Left ventricle myocardium inferior (tissue), 1 donor: Measurements from ENCODE around the gene DTNA. TPM values are rescaled to one million over a fixed set of nuclear protein-coding genes. Genes with fewer than 3 reads are reported as not detected.

ENCODE experiments used
- DNase-seq: peaks from one replicate; pipeline ENCODE4 v3.0.0-alpha.2; 2020
- H3K27ac ChIP-seq: fragments of 200-600 bp; replicated peaks from 2 replicates; pipeline ENCODE4 v1.8.0; 2021
- H3K27me3 ChIP-seq: fragments of 200-600 bp; 2 replicates; pipeline ENCODE4 v1.8.0; 2021; ENCODE audit warnings: low read depth
- H3K36me3 ChIP-seq: fragments of 200-600 bp; 2 replicates; pipeline ENCODE4 v1.8.0; 2021
- H3K4me1 ChIP-seq: fragments of 200-600 bp; 2 replicates; pipeline ENCODE4 v1.8.0; 2021
- H3K4me3 ChIP-seq: fragments of 200-600 bp; 2 replicates; pipeline ENCODE4 v1.8.0; 2021; ENCODE audit warnings: mild to moderate bottlenecking, moderate library complexity
- H3K9me3 ChIP-seq: fragments of 200-600 bp; replicated peaks from 2 replicates; pipeline ENCODE4 v1.8.0; 2021
- CTCF ChIP-seq: fragments of 200-600 bp; IDR thresholded peaks from 2 replicates; pipeline ENCODE4 v1.8.0; 2021; ENCODE audit warnings: antibody characterized with exemption, mild to moderate bottlenecking, borderline replicate concordance
- intact Hi-C: fragments of 100-400 bp; cut with micrococcal nuclease; formaldehyde crosslinking; loops from one replicate; pipeline ENCODE4 v1.11.0; 2022
- total RNA-seq: library from RNA; stranded (reverse); fragmentation: NEBNext Ultra II Directional; extraction: Animal tissue kit (Norgen Biotek cat#: 25700); gene quantifications from one replicate; pipeline ENCODE4 v1.2.1, GENCODE V29; 2021
- donor health status: DM: no; HTN: yes; CAD: no; lungs with severe emphysema.

The DTNA gene
- total RNA-seq, 1 donor from 2014 or later: 167 TPM

GRCh38 chr18:34828093-34828492, 118.0 kb downstream of the DTNA start:
- Histone ChIP-seq H3K27me3 (no peaks in the 10 kb centered on the region), H3K36me3 (peaks cover 30% of the 10 kb centered on the region), H3K27ac (no peak overlapping the region), H3K4me3 (no peak overlapping the region), H3K4me1 (no peaks in the 10 kb centered on the region), H3K9me3 (no peaks in the 10 kb centered on the region)
- DNase-seq: no peak
- no peak for TF ChIP-seq CTCF
- intact Hi-C loops: no loop called here

- Histone ChIP-seq H3K27ac (peak overlapping the region; percentile 67), H3K4me1 (peaks cover 37% of the 10 kb centered on the region), H3K4me3 (no peak overlapping the region), H3K36me3 (no peaks in the 10 kb centered on the region), H3K9me3 (no peaks in the 10 kb centered on the region), H3K27me3 (no peaks in the 10 kb centered on the region)
- no peak for DNase-seq
- intact Hi-C loops: no loop called here
- no peak for TF ChIP-seq CTCF
These were observed 124.8 kb downstream of the DTNA start for GRCh38 chr18:34834897-34835296.

DNA sequence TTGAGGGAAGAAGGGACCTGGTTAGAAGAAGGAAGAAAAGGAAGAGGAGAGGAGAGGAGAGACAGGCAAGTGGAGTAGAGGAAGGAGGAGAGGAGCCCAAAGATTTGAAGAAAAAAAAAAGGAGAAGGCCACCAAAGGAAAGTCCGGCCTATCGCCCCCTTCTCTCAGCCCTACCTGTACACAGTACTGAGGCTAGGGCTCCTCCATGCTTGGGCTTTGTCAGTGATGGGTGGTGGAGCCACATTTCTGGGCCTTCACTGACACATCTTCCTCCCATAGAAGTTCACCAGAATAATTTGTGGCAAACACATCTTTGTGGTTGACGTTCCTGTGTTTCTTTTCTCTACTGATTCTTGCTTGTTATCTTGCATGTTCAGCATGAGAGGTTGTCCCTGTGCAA, 125.4 kb downstream of the DTNA start:
- Histone ChIP-seq H3K9me3 (no peaks in the 10 kb centered on the region), H3K27me3 (no peaks in the 10 kb centered on the region), H3K36me3 (no peaks in the 10 kb centered on the region), H3K4me1 (peaks cover 37% of the 10 kb centered on the region), H3K4me3 (no peak overlapping the region), H3K27ac (peak overlapping the region; percentile 67)
- no peak for TF ChIP-seq CTCF
- DNase-seq: no peak
- intact Hi-C loops: no loop called here

DNA sequence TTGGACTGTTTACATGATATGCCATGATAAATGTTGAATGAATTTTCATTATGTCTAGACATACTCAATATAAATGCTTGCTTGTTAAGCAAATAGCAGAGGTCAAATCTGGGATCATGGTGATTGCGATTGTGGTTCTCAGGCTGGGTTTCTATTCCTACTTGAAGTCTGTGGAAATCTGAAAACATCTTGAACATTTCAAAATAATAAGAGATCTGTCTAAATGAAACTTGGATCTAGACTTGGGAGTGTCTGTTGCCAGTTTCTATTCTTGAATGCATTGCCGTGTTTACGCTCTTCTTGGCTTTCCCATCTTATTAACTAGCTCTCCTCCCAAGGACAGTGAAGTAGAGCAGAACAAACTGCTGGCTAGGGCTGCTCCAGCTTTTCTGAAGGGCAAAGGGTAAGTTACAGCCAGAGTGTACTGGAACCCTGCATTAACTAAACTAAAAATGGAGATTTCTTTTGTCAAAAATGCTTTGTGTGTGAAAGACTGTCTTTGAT, 127.7 kb downstream of the DTNA start:
- Histone ChIP-seq H3K36me3 (no peaks in the 10 kb centered on the region), H3K27ac (peak overlapping the region; percentile 84), H3K9me3 (no peaks in the 10 kb centered on the region), H3K4me1 (peaks cover 37% of the 10 kb centered on the region), H3K4me3 (peak overlapping the region; percentile 10), H3K27me3 (no peaks in the 10 kb centered on the region)
- intact Hi-C loops: no loop called here
- no peak for TF ChIP-seq CTCF
- DNase-seq: no peak

DNA sequence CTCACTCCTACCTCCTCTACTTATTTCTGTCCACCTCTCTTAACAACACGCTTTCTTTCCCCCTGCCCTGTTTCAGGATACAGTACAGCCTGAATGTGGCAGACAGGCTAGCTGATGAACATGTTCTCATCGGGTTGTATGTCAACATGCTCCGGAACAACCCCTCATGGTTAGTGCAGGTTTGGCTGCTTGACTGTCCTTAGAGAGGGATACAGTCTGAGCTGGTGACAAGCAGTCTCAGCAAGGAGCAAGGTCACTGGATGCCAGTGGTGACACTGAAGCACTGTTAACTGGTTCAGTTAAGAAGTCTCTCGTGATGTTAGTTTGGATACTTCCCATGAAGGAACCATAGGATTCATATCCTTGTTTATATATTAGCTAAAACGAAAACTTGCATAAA, 128.6 kb downstream of the DTNA start:
- no peaks in the 10 kb centered on the region for H3K36me3 ChIP-seq
- H3K27ac ChIP-seq: peak overlapping the region; percentile 84
- H3K9me3 ChIP-seq: no peaks in the 10 kb centered on the region
- peaks cover 37% of the 10 kb centered on the region for H3K4me1 ChIP-seq
- H3K27me3 ChIP-seq: no peaks in the 10 kb centered on the region
- H3K4me3 ChIP-seq: peak overlapping the region; percentile 10
- intact Hi-C loops: no loop called here
- TF ChIP-seq CTCF: no peak
- peak; percentile 13 for DNase-seq
